Body of pancreas (tissue), 4 donors: ENCODE measurements around the gene PDLIM7.

Source experiments
- CTCF ChIP-seq, 7 experiments: fragments of 450-650 bp in 4 of 7; fragments of 200-600 bp in 3 of 7; sonication (generic) in 3 of 7; IDR thresholded peaks; one replicate each; pipeline ENCODE4 v1.5.1; 2016 to 2019; ENCODE audit warnings: antibody characterized with exemption in 7 of 7
- POLR2A ChIP-seq, 3 donors: fragments of 450-650 bp; IDR thresholded peaks; one replicate each; pipeline ENCODE4 v1.6.1; 2016; ENCODE audit warnings: antibody characterized with exemption in 3 of 3, mild to moderate bottlenecking in 2 of 3

GRCh38 chr5:177507165-177507564 lies 9.8 kb upstream of the PDLIM7 start:
- TF ChIP-seq CTCF (IDR thresholded peaks at IDR 0.05) (peak in 1 of 7 experiments; percentile 8), POLR2A (IDR thresholded peaks at IDR 0.05) (no peak)
